GM12892 (cell line): ENCODE data around the gene RANBP1.

Source experiments
- POLR2A ChIP-seq: IDR thresholded peaks from 2 replicates; pipeline ENCODE4 v1.6.1; 2011; ENCODE audit warnings: low read depth, low read length, control low read depth
- POLR2AphosphoS5 ChIP-seq: IDR thresholded peaks from 2 replicates; pipeline ENCODE4 v1.6.1; 2011; ENCODE audit warnings: low read depth, low read length, control low read depth
- TAF1 ChIP-seq: IDR thresholded peaks from 2 replicates; pipeline ENCODE4 v1.6.1; 2011; ENCODE audit warnings: low read depth, mild to moderate bottlenecking, control low read depth, low read length, borderline replicate concordance

- TF ChIP-seq POLR2AphosphoS5: no peak
- no peak for TF ChIP-seq POLR2A
- TF ChIP-seq TAF1: no peak
These were observed 25.5 kb downstream of the RANBP1 start for GRCh38 chr22:20141186-20142077.
